ENCODE results near the gene STK17B. TPM values are rescaled to one million over a fixed set of nuclear protein-coding genes. Genes with fewer than 3 reads are reported as not detected.

STK17B gene
- 100 to 1,000 TPM; 389 to 511 TPM for total RNA-seq

DNA sequence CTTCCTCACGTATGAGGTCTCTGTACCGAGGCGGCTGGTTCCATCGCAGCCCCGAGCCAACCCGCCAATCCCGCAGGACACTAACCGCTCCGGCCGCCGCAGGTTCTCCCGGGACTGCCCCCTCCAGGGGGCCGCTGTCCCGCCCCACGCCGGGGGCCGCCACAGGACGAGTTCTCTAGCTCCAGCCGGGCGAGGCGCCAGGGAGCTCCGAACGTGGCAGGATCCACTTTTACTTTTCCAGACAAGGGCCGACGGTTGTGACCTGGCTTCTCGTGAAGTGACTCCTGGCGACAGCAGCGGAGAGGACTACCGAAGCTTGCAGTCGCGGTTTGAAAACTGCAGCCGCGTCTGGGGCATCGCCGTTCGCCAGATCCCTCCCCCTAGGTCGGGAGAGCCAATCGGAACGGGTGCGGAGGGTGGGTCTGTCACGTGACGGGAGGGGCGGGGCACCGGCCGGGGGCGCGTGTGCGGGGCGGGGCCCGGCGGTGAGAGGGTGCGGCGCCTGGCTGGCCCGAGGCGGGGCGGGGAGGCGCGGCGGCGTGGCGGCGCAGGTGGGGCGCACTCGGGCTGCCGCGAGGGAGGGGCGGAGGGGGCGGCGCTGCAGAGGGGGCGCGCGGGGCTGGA, at the start of gene STK17B:
STK17B (minus strand) TSS at position 331 of the 624 bp plus-strand sequence. CDS start 8,195 bp downstream, outside the sequence.
- H3K4me3 Mint-ChIP-seq, result peak within 1 kb of the TSS; percentile 99
- H3K9me3 Mint-ChIP-seq (ENCODE audit: low read depth), result no peaks in the 10 kb centered on the region
- peaks cover 69% of the 10 kb centered on the region for H3K36me3 Mint-ChIP-seq
- no peaks in the 10 kb centered on the region for H3K27me3 Mint-ChIP-seq
- CTCF ChIA-PET, result interaction anchor here (0.9 to 1.9 kb wide), 10 partner anchors 12 to 105 kb away, joined by 3 to 7 read pairs (median 4); no protein-coding TSS in a partner anchor
- peak within 1 kb of the TSS; percentile 98 for H3K27ac Mint-ChIP-seq
- ATAC-seq (peak; percentile 65), DNase-seq (peak; percentile 98)
- H3K4me1 Mint-ChIP-seq, result peaks cover 37% of the 10 kb centered on the region

DNA sequence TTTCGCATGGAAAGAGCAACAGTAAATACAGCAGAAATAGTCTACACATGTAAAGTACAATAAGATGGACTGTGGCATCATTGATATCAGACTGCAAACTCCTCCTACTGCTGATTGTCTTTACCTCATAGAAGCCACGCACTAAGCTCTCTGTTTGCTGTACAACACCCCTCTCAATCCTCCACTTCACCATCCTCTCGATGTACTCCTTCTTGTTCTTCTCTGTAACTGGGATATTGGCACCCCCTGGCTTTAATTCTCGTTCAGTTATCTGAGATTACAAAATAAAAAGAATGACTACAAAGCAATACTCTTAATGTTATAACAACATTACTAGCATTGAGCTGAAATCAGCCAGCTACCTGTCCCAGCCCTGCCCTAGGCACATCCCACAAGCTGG, 49.3 kb upstream of the STK17B start:
- Mint-ChIP-seq H3K27ac (no peak overlapping the region), H3K9me3 (ENCODE audit: low read depth) (peaks cover 6% of the 10 kb centered on the region), H3K27me3 (no peaks in the 10 kb centered on the region), H3K4me1 (peaks cover 43% of the 10 kb centered on the region), H3K4me3 (no peak overlapping the region), H3K36me3 (peaks cover 49% of the 10 kb centered on the region)
- CTCF ChIA-PET, result interaction anchor here (0.7 to 3.6 kb wide), 8 partner anchors 9 to 142 kb away, joined by 3 to 19 read pairs (median 4); no protein-coding TSS in a partner anchor
- DNase-seq (no peak), ATAC-seq (peak; percentile 52)

DNA sequence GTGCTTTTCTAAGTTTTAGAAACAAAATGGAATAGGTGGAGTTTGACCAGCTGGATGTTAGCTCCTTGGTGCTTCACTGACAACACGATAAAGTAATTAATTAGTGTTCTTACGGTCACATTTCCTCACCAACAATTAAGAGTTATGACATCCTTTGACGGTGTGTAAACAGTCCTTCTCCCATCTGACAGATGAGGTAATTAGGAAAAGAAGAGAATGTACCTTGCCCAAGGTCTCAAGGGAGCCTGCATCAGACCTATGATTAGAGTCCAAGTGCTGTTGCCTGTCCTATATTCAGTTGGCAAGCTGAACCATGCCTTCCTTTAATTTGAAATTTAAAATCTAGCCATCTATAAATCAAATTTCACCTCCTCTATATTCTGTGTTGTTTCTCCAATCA, 48.3 kb upstream of the STK17B start:
- DNase-seq (no peak), ATAC-seq (no peak)
- H3K4me3 Mint-ChIP-seq, result no peak overlapping the region
- no peak overlapping the region for H3K27ac Mint-ChIP-seq
- H3K4me1 Mint-ChIP-seq, result peaks cover 34% of the 10 kb centered on the region
- CTCF ChIA-PET, result interaction anchor here (1.5 to 3.6 kb wide), 4 partner anchors 10 to 43 kb away, joined by 3 to 19 read pairs (median 10); no protein-coding TSS in a partner anchor
- H3K27me3 Mint-ChIP-seq, result no peaks in the 10 kb centered on the region
- peaks cover 6% of the 10 kb centered on the region for H3K9me3 Mint-ChIP-seq (ENCODE audit: low read depth)
- peaks cover 48% of the 10 kb centered on the region for H3K36me3 Mint-ChIP-seq

- CTCF ChIA-PET, result interaction anchor here (1.5 to 3.6 kb wide), 4 partner anchors 11 to 42 kb away, joined by 3 to 19 read pairs (median 11); no protein-coding TSS in a partner anchor
- Mint-ChIP-seq H3K4me1 (peaks cover 34% of the 10 kb centered on the region), H3K27me3 (no peaks in the 10 kb centered on the region), H3K4me3 (no peak overlapping the region), H3K9me3 (ENCODE audit: low read depth) (no peaks in the 10 kb centered on the region), H3K27ac (no peak overlapping the region), H3K36me3 (peaks cover 33% of the 10 kb centered on the region)
- ATAC-seq (no peak), DNase-seq (no peak)
These were observed 46.7 kb upstream of the STK17B start for GRCh38 chr2:196218106-196218505.

GRCh38 chr2:196217116-196217515, 45.7 kb upstream of the STK17B start:
- Mint-ChIP-seq H3K36me3 (peaks cover 40% of the 10 kb centered on the region), H3K27ac (no peak overlapping the region), H3K4me3 (no peak overlapping the region), H3K27me3 (no peaks in the 10 kb centered on the region), H3K9me3 (ENCODE audit: low read depth) (no peaks in the 10 kb centered on the region), H3K4me1 (peaks cover 41% of the 10 kb centered on the region)
- DNase-seq (no peak), ATAC-seq (no peak)
- CTCF ChIA-PET, result interaction anchor here (0.7 to 2.1 kb wide), 3 partner anchors 12 to 84 kb away, joined by 4 to 5 read pairs (median 5); no protein-coding TSS in a partner anchor

DNA sequence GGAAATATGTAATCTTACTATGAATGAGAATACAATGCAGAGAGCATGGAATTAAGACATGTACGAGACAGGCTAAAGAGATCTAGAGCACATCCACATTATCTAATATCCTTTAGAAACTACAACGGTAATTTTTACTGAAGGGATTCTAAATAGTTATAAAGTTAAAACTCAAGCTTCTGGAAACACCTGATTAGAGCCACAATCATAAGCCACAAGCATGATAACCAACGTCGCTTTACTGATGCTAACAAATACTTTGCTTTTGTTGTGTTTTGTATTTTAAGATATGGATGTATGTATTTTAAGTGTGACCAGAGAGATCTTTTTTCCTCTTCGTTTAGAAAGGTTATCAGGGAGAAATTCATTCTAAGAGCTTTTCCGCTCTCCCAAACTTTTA, 44.0 kb upstream of the STK17B start:
- no peak overlapping the region for H3K4me3 Mint-ChIP-seq
- H3K9me3 Mint-ChIP-seq (ENCODE audit: low read depth), result no peaks in the 10 kb centered on the region
- DNase-seq (no peak), ATAC-seq (no peak)
- peaks cover 47% of the 10 kb centered on the region for H3K4me1 Mint-ChIP-seq
- H3K36me3 Mint-ChIP-seq, result peaks cover 32% of the 10 kb centered on the region
- no peak overlapping the region for H3K27ac Mint-ChIP-seq
- H3K27me3 Mint-ChIP-seq, result no peaks in the 10 kb centered on the region
- CTCF ChIA-PET, result interaction anchor here (1.2 to 3.5 kb wide), 8 partner anchors 8 to 122 kb away, joined by 3 to 12 read pairs (median 4); no protein-coding TSS in a partner anchor

GRCh38 chr2:196214156-196214555, 42.8 kb upstream of the STK17B start:
- peaks cover 57% of the 10 kb centered on the region for H3K4me1 Mint-ChIP-seq
- H3K27ac Mint-ChIP-seq, result no peak overlapping the region
- ATAC-seq (no peak), DNase-seq (no peak)
- H3K27me3 Mint-ChIP-seq, result no peaks in the 10 kb centered on the region
- H3K9me3 Mint-ChIP-seq (ENCODE audit: low read depth), result no peaks in the 10 kb centered on the region
- peaks cover 35% of the 10 kb centered on the region for H3K36me3 Mint-ChIP-seq
- CTCF ChIA-PET, result interaction anchor here (1.2 to 3.5 kb wide), 8 partner anchors 10 to 123 kb away, joined by 3 to 12 read pairs (median 6); no protein-coding TSS in a partner anchor
- H3K4me3 Mint-ChIP-seq, result no peak overlapping the region

- Mint-ChIP-seq H3K27me3 (no peaks in the 10 kb centered on the region), H3K4me3 (no peak overlapping the region), H3K9me3 (ENCODE audit: low read depth) (no peaks in the 10 kb centered on the region), H3K36me3 (peaks cover 35% of the 10 kb centered on the region), H3K27ac (no peak overlapping the region), H3K4me1 (peaks cover 63% of the 10 kb centered on the region)
- no peak for DNase-seq
- CTCF ChIA-PET, result interaction anchor here (1.5 to 3.5 kb wide), 6 partner anchors 10 to 63 kb away, joined by 4 to 12 read pairs (median 6); no protein-coding TSS in a partner anchor
- no peak for ATAC-seq
These were observed 42.0 kb upstream of the STK17B start for GRCh38 chr2:196213252-196213980.

DNA sequence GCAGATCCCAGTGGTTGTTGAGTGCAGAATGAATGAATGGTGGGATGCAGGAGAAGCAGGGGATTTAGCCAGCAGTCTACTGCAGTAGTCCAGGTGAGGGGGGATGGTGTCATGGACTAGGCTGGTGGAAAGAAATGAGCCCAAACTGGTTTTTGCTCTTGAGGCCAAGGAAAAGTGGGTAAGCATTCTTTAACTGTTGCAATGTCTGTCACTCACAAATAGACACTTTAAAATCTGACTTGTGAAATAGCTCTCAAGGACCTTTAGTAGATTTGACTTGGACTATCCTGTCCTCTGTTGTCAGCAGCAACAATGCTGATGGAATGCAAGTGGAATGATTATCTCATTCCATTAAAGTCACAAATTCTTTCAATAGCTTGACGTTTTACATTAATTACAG, 37.5 kb upstream of the STK17B start:
- H3K9me3 Mint-ChIP-seq (ENCODE audit: low read depth), result no peaks in the 10 kb centered on the region
- H3K27me3 Mint-ChIP-seq, result no peaks in the 10 kb centered on the region
- H3K4me3 Mint-ChIP-seq, result no peak overlapping the region
- no peak for ATAC-seq
- DNase-seq, result no peak
- peak overlapping the region; percentile 6 for H3K27ac Mint-ChIP-seq
- CTCF ChIA-PET, result interaction anchor here (0.8 to 4.5 kb wide), 4 partner anchors 8 to 51 kb away, joined by 3 to 27 read pairs (median 4); no protein-coding TSS in a partner anchor
- peaks cover 62% of the 10 kb centered on the region for H3K4me1 Mint-ChIP-seq
- peaks cover 23% of the 10 kb centered on the region for H3K36me3 Mint-ChIP-seq

GRCh38 chr2:196206804-196207203, 35.4 kb upstream of the STK17B start:
- no peak overlapping the region for H3K27ac Mint-ChIP-seq
- H3K36me3 Mint-ChIP-seq, result peaks cover 19% of the 10 kb centered on the region
- H3K4me1 Mint-ChIP-seq, result peaks cover 54% of the 10 kb centered on the region
- CTCF ChIA-PET, result no interaction called here
- H3K9me3 Mint-ChIP-seq (ENCODE audit: low read depth), result no peaks in the 10 kb centered on the region
- ATAC-seq (no peak), DNase-seq (no peak)
- H3K27me3 Mint-ChIP-seq, result no peaks in the 10 kb centered on the region
- H3K4me3 Mint-ChIP-seq, result no peak overlapping the region

GRCh38 chr2:196205881-196206435, 34.6 kb upstream of the STK17B start:
- CTCF ChIA-PET, result interaction anchor here (1.0 to 1.6 kb wide), 4 partner anchors 12 to 39 kb away, joined by 3 to 5 read pairs (median 4); no protein-coding TSS in a partner anchor
- no peak for DNase-seq
- Mint-ChIP-seq H3K4me1 (peaks cover 53% of the 10 kb centered on the region), H3K27ac (no peak overlapping the region), H3K4me3 (no peak overlapping the region), H3K9me3 (ENCODE audit: low read depth) (no peaks in the 10 kb centered on the region), H3K36me3 (peaks cover 15% of the 10 kb centered on the region), H3K27me3 (no peaks in the 10 kb centered on the region)
- ATAC-seq, result no peak

DNA sequence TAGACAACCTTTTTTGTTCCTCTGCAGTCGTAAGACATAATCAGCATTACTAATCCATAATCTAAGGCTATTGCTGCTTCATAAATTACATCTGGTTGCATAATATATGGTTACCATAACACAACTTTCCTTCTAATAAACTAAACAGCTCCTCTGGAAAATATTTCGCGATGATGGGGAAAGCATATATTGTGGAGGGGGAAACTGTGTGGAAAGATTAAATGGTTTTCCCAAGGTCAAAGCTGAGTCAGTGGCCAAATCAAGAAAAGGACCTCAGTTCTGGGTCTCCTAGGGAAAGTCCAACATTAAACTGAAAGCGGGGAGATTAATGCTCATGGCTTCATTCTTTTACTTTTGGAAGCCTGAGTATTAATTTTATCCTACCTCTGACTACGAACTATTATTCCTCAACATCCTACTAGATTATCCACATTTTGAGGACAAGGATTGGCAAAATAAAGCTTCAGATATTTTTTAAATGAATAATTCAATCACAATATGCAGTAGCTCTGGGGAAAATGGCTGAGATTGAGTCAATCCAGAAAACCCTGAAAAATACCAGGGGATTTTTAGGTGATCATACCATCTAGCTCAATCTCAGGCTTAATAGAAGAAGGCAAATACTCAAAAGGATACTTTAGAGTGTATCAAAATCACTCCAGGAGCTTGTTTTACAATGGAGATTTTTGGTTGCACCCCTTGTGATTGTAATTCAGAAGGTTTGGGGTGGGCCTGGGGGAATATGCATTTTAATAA, 33.8 kb upstream of the STK17B start:
- no peaks in the 10 kb centered on the region for H3K9me3 Mint-ChIP-seq (ENCODE audit: low read depth)
- H3K4me1 Mint-ChIP-seq, result peaks cover 57% of the 10 kb centered on the region
- CTCF ChIA-PET, result interaction anchor here (0.7 to 1.6 kb wide), 14 partner anchors 11 to 546 kb away, joined by 3 to 8 read pairs (median 4); no protein-coding TSS in a partner anchor
- no peak overlapping the region for H3K4me3 Mint-ChIP-seq
- peaks cover 13% of the 10 kb centered on the region for H3K36me3 Mint-ChIP-seq
- no peak for ATAC-seq
- no peak overlapping the region for H3K27ac Mint-ChIP-seq
- no peaks in the 10 kb centered on the region for H3K27me3 Mint-ChIP-seq
- no peak for DNase-seq

Measured in activated CD8-positive, alpha-beta memory T cell treated with anti-CD3 and anti-CD28 coated beads, Interleukin-2, amount 10 ng/mL, durations not matched to agents 7 days and 5 days (primary cell).